Measurements from ENCODE around the gene DDX10. TPM values are rescaled to one million over a fixed set of nuclear protein-coding genes. Genes with fewer than 3 reads are reported as not detected.
A peak's percentile ranks its signal among the peaks of the same experiment; 100 is the strongest.

DDX10 gene
- polyA plus RNA-seq, 1 of the 3 experiments (the other 2 are of a cell fraction), result 35.8 TPM

- Histone ChIP-seq H3K27me3 (ENCODE audit: insufficient read depth) (no peaks in the 10 kb centered on the region), H3K27ac (ENCODE audit: low read depth in 2 of 2, low read length in 1 of 2) (no peak overlapping the region), H3F3A (replicated peaks; ENCODE audit: insufficient read depth) (no peaks in the 10 kb centered on the region), H3K36me3 (replicated peaks in 1 of 2; ENCODE audit: control insufficient read depth in 1 of 2, insufficient read depth in 2 of 2, low read length in 1 of 2) (peaks cover 11 to 15% of the 10 kb centered on the region in 2 experiments), H3K4me1 (ENCODE audit: control insufficient read depth in 1 of 2, insufficient read depth in 2 of 2, low read depth in 1 of 2, low read length in 1 of 2) (no peaks in the 10 kb centered on the region), H4K20me1 (ENCODE audit: insufficient read depth) (no peaks in the 10 kb centered on the region), H3K9ac (no peak overlapping the region), H3K9me2 (no peaks in the 10 kb centered on the region), H3K4me2 (no peak overlapping the region), H3K9me3 (no peaks in the 10 kb centered on the region), H3K79me2 (ENCODE audit: insufficient read depth) (no peaks in the 10 kb centered on the region), H2AFZ (ENCODE audit: low read depth) (no peak overlapping the region), H3K4me3 (ENCODE audit: low read depth in 2 of 2, low read length in 1 of 2) (no peak overlapping the region)
- WGBS (ENCODE audit: low lambda C conversion rate), result 100% methylated on average over 1 of the region's 1 CpG
- ChIA-PET POLR2A (no interaction called here), CTCF (interaction anchor here (1.8 kb wide), 1 partner anchor 33 kb away, joined by 4 read pairs; no protein-coding TSS in a partner anchor)
- DNase-seq, result no peak
- TF ChIP-seq MEF2A (IDR thresholded peaks at IDR 0.05; ENCODE audit: borderline replicate concordance, low read depth), result no peak
- no peak for TF ChIP-seq CTCF (IDR thresholded peaks at IDR 0.05)
- no peak for TF ChIP-seq GATA2 (CRISPR knock-in tag; IDR thresholded peaks at IDR 0.05)
Measured at GRCh38 chr11:108838792-108839105, 173.9 kb downstream of the DDX10 start.

GRCh38 chr11:108846009-108846408, 181.1 kb downstream of the DDX10 start:
- Histone ChIP-seq H4K20me1 (ENCODE audit: insufficient read depth) (no peaks in the 10 kb centered on the region), H3K4me1 (ENCODE audit: control insufficient read depth in 1 of 2, insufficient read depth in 2 of 2, low read depth in 1 of 2, low read length in 1 of 2) (peaks cover 0 to 4% of the 10 kb centered on the region in 2 experiments; a peak in 2 of 4 replicates), H3K9me3 (no peaks in the 10 kb centered on the region), H3K36me3 (replicated peaks in 1 of 2; ENCODE audit: control insufficient read depth in 1 of 2, insufficient read depth in 2 of 2, low read length in 1 of 2) (peaks cover 2 to 14% of the 10 kb centered on the region in 2 experiments), H2AFZ (ENCODE audit: low read depth) (no peak overlapping the region), H3F3A (replicated peaks; ENCODE audit: insufficient read depth) (no peaks in the 10 kb centered on the region), H3K4me3 (ENCODE audit: low read depth in 2 of 2, low read length in 1 of 2) (no peak overlapping the region), H3K9me2 (no peaks in the 10 kb centered on the region), H3K27me3 (ENCODE audit: insufficient read depth) (no peaks in the 10 kb centered on the region), H3K27ac (ENCODE audit: low read depth in 2 of 2, low read length in 1 of 2) (no peak overlapping the region), H3K79me2 (ENCODE audit: insufficient read depth) (no peaks in the 10 kb centered on the region), H3K4me2 (no peak overlapping the region), H3K9ac (no peak overlapping the region)
- no peak for DNase-seq
- POLR2A ChIA-PET, result no interaction called here
- CTCF ChIA-PET, result interaction anchor here (0.8 kb wide), 1 partner anchor 22 kb away, joined by 3 read pairs; no protein-coding TSS in a partner anchor
- TF ChIP-seq CHD2 (IDR thresholded peaks at IDR 0.05; ENCODE audit: low read length, partially characterized antibody) (no peak), MAX (IDR thresholded peaks at IDR 0.05; ENCODE audit: low read depth) (no peak), RXRA (IDR thresholded peaks at IDR 0.05; ENCODE audit: borderline replicate concordance, low read depth) (no peak)

- peak; percentile 43 for DNase-seq
- Histone ChIP-seq H3K4me3 (ENCODE audit: low read depth in 2 of 2, low read length in 1 of 2) (no peak overlapping the region), H3F3A (replicated peaks; ENCODE audit: insufficient read depth) (no peaks in the 10 kb centered on the region), H3K27ac (ENCODE audit: low read depth in 2 of 2, low read length in 1 of 2) (no peak overlapping the region), H3K79me2 (ENCODE audit: insufficient read depth) (no peaks in the 10 kb centered on the region), H3K4me2 (no peak overlapping the region), H3K27me3 (ENCODE audit: insufficient read depth) (no peaks in the 10 kb centered on the region), H2AFZ (ENCODE audit: low read depth) (no peak overlapping the region), H4K20me1 (ENCODE audit: insufficient read depth) (no peaks in the 10 kb centered on the region), H3K4me1 (ENCODE audit: control insufficient read depth in 1 of 2, insufficient read depth in 2 of 2, low read depth in 1 of 2, low read length in 1 of 2) (peaks cover 4 to 8% of the 10 kb centered on the region in 2 experiments; a peak in 3 of 4 replicates), H3K9ac (no peak overlapping the region), H3K36me3 (replicated peaks in 1 of 2; ENCODE audit: control insufficient read depth in 1 of 2, insufficient read depth in 2 of 2, low read length in 1 of 2) (peaks cover 0 to 20% of the 10 kb centered on the region in 2 experiments), H3K9me3 (no peaks in the 10 kb centered on the region), H3K9me2 (no peaks in the 10 kb centered on the region)
- WGBS (ENCODE audit: low lambda C conversion rate), result 58% methylated on average over 3 of the region's 3 CpGs
- CTCF ChIA-PET, result interaction anchor here (0.6 to 1.5 kb wide), 4 partner anchors 15 to 889 kb away, joined by 3 read pairs; no protein-coding TSS in a partner anchor
- POLR2A ChIA-PET, result no interaction called here
- TF ChIP-seq FOSL2 (IDR thresholded peaks at IDR 0.05; ENCODE audit: borderline replicate concordance, low read depth) (no peak), CHD2 (IDR thresholded peaks at IDR 0.05; ENCODE audit: low read length, partially characterized antibody) (peak; percentile 65), NRF1 (IDR thresholded peaks at IDR 0.05; ENCODE audit: low read depth, low read length) (no peak), POLR2AphosphoS5 (IDR thresholded peaks at IDR 0.05; ENCODE audit: low read depth, low read length) (peak; percentile 77), SIN3A (IDR thresholded peaks at IDR 0.05; ENCODE audit: borderline replicate concordance, low read depth, low read length) (no peak), TAF1 (IDR thresholded peaks at IDR 0.05; ENCODE audit: borderline replicate concordance, low read depth, low read length) (no peak), GABPA (IDR thresholded peaks at IDR 0.05; ENCODE audit: low read depth) (no peak), GATA2 (CRISPR knock-in tag; IDR thresholded peaks at IDR 0.05) (peak; percentile 99), TCF12 (IDR thresholded peaks at IDR 0.05) (peak; percentile 82), RFX5 (IDR thresholded peaks at IDR 0.05; ENCODE audit: low read length) (no peak), EP300 (IDR thresholded peaks at IDR 0.05; ENCODE audit: borderline replicate concordance in 1 of 2, low read depth in 1 of 2, low read length in 1 of 2) (peak; percentile 23 to 83; a peak in 2 of 4 replicates), RXRA (IDR thresholded peaks at IDR 0.05; ENCODE audit: borderline replicate concordance, low read depth) (no peak), CTCF (IDR thresholded peaks at IDR 0.05) (no peak), RCOR1 (IDR thresholded peaks at IDR 0.05; ENCODE audit: low read length) (peak; percentile 99), JUND (IDR thresholded peaks at IDR 0.05) (peak; percentile 43)
Measured at GRCh38 chr11:108847298-108847990, 182.6 kb downstream of the DDX10 start.

All from SK-N-SH (cell line).